ENCODE measurements around the gene HIVEP3.

GRCh38 chr1:41931578-41931977, 12.9 kb upstream of the HIVEP3 start:
- TF ChIP-seq RAD21 (IDR thresholded peaks at IDR 0.05; ENCODE audit: low read depth) (no peak), TAF1 (IDR thresholded peaks at IDR 0.05; ENCODE audit: low read depth) (no peak), MAX (IDR thresholded peaks at IDR 0.05) (no peak), EP300 (IDR thresholded peaks at IDR 0.05; ENCODE audit: borderline replicate concordance) (no peak), TCF12 (IDR thresholded peaks at IDR 0.05; ENCODE audit: low read depth) (no peak), EGR1 (IDR thresholded peaks at IDR 0.05) (no peak), NFIC (IDR thresholded peaks at IDR 0.05) (no peak), CREB1 (IDR thresholded peaks at IDR 0.05; ENCODE audit: low read depth) (no peak), CEBPB (IDR thresholded peaks at IDR 0.05) (no peak)
- TF ChIP-seq, protein P1, sequence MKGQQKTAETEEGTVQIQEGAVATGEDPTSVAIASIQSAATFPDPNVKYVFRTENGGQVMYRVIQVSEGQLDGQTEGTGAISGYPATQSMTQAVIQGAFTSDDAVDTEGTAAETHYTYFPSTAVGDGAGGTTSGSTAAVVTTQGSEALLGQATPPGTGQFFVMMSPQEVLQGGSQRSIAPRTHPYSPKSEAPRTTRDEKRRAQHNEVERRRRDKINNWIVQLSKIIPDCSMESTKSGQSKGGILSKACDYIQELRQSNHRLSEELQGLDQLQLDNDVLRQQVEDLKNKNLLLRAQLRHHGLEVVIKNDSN (IDR thresholded peaks at IDR 0.05), result no peak
